COR-L47 (cell line): ENCODE measurements around the gene FUCA1.
"Not testable (repeated sequence)": the region's sequence is repeated elsewhere in the genome, so short reads cannot be mapped to it uniquely, and the experiment has no call there.

ENCODE experiments used
- DNase-seq: peaks from one replicate; lab custom pipeline; 2025; lab: John Stamatoyannopoulos, UW

Gene FUCA1

DNA sequence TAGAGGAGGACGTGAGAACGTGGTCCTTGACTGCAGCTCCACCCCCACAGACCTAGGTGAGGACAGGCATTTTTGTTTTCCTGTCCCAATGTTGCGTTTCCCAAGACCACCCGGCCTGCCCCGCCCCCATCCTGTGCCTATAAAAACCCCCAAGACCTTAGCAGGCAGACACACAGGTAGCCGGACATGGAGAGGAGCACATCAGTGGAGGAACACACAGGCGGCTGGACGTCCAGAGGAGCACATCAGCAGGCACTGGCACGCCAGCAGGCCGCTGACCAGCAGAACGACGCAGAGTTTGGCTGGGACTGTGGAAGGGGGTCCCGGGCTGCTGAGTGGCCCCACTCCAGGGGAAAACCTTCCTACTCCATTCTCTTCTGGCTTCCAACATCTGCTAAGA lies 30.2 kb downstream of the FUCA1 start:
- DNase-seq: no peak

DNA sequence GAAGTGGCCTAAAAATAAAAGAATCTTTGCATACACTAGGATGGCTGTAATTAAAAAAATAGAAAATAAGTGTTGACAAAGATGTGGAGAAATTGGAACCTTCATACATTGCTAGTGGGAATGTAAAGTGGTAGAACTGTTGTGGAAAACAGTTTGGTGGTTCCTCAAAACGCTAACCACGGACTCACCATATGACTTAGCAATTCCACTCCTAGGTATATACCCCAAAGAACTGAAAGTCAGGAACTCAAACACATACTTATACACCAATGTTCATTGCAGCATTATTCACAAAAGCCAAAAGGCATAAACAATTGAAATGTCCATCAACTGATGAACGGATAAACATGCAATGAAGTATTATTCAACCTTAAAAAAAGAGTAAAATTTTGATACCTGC lies 32.1 kb downstream of the FUCA1 start:
- no peak for DNase-seq

DNA sequence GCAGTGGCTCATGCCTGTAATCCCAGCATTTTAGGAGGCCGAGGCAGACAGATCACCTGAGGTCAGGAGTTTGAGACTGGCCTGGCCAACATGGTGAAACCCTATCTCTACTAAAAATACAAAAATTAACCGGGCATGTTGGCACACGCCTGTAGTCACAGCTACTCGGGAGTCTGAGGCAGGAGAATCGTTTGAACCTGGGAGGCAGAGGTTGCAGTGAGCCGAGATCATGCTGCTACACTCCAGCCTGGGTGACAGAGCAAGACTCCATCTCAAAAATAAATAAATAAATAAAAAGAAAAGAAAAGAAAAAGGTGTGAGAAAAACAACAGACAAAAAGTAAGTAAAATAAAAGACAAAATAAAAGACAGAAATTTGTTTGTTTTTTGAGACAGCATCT lies 33.9 kb downstream of the FUCA1 start:
- DNase-seq: not testable (repeated sequence)

DNA sequence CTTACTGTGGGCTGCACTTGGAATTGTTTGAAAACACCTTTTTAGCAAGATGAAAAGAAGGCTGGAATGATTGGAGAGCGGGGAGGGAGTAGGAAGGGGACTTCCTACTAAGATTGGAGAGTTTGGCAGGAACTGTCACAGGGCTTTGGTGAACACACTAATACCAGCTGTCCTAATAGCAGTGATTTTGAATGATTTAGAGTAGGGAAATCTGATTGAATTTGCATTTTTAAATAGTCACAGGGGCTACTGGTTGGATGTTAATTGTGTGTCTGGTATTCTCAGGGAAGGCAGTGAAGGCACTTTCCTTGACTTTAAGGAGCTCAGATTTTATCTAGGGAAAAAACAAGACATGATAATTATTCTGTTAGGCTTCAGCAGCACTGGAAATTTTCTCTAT lies 40.4 kb downstream of the FUCA1 start:
- no peak for DNase-seq

DNA sequence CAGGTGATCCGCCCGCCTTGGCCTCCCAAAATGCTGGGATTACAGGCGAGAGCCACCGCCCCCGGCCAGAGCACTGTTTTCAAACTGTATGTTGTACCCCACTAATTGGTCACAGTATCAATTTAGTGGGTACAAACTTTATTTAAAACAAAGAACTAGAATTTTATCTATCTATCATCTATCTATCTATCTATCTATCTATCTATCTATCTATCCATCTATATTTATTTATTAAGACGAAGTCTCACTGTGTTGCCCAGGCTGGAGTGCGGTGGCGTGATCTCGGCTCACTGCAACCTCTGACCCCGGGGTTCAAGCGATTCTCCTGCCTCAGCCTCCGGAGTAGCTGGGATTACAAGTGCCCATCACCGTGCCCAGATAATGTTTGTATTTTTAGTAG lies 41.5 kb downstream of the FUCA1 start:
- DNase-seq: not testable (repeated sequence)

DNA sequence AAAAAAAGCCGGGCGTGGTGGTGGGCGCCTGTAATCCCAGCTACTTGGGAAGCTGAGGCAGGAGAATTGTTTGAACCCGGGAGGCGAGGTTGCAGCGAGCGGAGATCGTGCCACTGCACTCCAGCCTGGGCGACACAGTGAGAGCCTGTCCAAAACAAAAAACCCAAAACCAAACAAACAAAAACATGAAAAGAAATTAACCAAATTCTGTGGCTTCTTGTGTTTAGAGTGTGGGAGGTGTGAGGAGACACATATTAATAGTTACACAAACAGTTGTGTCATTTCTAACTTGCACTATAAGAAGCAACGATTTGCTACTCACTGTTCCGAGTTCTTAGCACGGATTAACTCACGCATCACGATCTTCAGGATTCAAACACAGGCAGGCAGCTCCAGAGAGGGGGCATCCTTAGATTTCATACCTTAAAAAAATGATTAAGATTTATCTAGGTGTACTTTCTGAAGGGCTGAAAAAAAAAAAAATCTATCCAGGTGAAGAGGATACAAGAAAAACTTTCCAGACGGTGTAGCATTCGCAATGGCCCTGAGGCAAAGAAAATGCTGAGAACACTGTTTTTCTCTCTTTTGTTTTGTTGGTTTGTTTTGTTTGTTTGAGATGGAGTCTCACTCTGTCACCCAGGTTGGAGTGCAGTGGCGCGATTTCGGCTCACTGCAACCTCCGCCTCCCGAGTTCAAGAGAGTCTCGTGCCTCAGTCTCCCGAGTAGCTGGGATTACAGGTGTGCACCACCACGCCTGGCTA lies 42.1 kb downstream of the FUCA1 start:
- DNase-seq: no peak

DNA sequence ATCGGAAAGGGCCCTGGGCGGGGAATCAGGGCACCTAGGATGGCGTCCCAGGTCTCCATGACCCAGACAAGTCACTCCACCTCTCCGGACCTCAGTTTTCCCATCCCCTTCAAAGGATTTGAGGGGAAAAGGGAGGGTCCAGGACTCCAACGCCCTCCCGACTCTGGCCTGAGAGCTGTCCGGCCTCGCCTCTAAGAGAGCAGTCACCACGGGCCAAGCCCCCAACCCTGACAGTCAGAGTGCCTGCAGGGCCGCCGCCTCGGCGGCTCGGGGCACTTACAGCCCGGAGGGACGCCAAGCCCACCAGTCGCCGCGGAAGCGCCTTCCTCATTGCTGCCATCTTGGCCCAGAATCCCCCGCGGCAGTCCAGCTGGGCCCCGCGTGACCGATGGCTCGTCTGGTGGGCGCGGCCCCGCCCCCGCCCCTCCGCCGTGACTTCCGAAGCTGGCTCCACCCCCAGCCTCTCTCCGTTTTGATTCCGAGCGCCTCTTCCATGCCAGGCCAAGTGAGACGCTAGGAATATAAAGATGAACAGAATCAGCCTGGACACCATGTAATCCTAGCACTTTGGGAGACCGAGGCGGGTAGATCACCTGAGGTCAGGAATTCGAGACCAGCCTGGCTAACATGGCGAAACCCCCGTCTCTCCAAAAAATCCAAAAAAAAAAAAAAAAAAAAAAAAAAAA lies 42.9 kb downstream of the FUCA1 start, which contains the start of gene HMGCL:
HMGCL (minus strand) TSS at position 354 of the 686 bp plus-strand sequence; CDS start at position 340, 14 bp downstream.
- DNase-seq: peak; percentile 84

DNA sequence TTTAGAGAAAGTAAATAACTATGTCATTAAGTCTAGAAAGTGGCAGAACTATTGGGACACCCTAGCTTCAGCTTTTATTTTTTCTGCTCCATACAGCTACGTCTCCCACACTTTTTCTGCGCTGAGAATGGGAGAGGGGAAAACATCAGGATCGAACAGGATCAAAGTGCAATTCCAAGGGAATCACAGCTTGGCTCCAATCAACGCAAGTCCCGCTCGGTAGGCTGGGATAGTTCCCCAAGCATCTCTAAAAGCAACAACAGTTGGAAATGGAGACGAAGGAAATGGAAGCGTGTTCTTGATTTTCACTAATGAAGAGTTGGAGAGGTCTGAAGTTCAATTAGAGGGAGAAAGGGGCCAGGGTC lies 43.4 kb downstream of the FUCA1 start:
- no peak for DNase-seq

DNA sequence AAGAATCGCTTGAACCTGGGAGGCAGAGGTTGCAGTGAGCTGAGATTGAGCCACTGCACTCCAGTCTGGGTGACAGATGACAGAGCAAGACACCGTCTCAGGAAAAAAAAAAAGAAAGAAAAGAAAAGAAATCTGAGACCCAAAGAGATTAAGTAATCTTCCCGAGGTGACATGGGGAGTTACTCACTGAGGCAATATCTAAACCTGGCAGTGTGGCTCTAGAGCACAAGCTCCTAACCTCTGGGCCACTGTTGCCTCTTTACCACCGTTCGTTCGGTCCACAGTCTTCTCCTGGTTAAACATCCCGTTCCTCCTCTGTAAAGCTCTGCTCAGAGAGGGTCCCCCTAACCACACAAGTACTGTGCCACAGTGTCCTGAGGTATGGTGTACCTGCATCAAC lies 44.3 kb downstream of the FUCA1 start:
- no peak for DNase-seq

DNA sequence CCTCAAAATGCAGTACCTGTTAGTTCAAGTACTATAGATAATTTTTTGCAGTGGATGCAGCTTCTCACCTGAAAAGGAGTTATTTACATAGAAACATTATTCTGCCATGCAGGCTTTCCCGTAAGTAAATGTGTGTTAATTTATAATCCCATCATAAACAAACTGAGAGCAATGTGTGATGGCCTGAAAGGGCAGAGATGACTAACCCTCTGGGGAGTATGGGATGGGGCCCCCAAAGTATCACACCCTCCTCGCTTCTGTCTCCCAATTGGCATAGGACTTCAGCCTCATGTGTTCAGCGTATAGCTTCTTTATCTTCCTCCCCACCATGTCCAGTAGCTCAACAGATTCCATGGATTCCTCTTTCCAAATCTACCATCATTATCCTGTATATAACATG lies 50.5 kb downstream of the FUCA1 start:
- no peak for DNase-seq

DNA sequence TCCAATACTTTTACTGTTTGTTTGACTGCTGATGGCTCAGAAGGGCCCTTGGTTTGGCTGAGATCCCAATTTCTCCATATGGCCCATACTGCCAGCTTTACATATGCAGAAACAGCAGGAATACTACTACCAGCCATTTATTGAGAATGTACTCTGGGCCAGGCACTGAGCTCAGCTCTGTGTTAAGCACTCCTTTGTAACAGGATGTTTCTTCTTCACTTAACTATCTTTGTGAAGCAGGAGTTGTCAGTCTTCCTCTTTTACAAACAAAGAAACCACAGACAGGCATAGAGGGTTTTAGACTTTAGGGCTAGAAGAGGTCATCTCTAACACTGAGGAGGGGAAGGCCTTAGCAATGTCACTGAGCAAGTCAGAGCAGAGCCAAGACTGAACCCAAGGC lies 51.2 kb downstream of the FUCA1 start:
- DNase-seq: no peak

DNA sequence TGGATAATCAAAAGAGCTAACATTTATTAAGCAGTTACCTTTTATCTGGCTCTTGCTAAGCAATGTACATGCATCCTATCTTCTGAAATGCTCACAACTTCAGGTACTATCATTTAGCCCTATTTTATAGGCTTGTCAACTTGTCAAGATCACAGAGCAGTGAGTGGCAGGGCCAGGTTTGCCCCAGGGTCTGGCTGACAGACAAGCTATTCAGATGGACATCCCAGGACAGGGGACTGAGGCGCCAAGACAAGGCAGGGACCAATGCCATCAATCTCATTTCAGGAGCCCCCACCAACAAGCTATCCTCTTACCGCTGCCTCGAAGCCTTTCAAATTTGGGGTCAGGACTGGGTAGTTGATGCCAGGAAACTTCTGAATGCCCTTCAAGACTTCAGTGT lies 51.7 kb downstream of the FUCA1 start:
- no peak for DNase-seq

DNA sequence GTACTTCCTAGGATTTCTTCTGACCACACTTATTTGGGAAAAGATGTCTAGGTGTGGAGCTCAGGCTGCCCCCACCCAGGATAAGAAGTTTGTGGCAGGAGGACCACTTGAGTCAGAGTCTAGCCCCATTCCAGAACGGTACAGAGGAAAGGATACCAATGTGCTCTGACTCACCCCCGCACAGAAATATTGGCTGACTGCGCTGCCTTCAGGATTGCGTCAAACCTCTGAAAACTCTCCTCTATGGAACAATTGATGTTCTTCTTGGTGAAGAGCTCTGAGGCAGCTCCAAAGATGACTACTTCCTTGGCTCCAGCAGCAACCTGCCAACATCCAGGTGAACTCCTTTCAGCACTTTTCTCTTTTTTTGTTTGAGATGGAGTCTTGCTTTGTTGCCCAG lies 54.1 kb downstream of the FUCA1 start:
- no peak for DNase-seq

DNA sequence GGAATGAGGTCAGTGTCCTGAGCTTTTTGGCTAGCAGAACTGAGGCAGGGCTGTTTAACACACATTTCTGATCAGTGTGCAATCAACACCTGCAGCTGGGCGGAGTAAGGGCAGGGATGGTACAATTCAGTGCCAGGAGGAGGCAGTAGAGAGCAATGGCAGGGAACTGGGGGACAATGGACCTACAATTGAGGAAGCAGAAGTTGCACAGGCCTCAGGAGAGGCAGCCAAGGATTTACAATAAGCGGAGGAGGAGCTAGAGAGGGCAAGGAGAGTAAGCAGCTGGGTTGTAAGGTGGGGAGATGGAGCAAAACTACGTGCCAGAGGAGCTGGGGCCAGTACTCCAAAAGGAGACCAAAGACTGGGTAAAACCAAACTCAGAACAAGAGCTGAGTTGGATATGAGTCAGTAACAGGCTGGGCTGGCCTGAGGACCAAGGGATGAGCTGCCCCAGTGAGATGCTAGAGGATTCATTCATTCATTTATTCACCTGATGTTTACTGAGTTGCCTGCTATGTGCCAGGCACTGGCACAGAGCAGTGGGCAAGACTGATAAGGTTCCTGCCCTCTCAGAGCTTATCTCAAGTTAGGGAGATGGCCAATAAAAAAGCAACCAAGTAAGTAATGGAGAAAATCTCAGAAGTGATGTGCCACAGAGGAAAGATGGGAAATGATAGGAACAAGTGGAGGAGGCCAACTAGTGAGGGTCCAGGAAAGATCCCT lies 57.1 kb downstream of the FUCA1 start:
- DNase-seq: no peak

DNA sequence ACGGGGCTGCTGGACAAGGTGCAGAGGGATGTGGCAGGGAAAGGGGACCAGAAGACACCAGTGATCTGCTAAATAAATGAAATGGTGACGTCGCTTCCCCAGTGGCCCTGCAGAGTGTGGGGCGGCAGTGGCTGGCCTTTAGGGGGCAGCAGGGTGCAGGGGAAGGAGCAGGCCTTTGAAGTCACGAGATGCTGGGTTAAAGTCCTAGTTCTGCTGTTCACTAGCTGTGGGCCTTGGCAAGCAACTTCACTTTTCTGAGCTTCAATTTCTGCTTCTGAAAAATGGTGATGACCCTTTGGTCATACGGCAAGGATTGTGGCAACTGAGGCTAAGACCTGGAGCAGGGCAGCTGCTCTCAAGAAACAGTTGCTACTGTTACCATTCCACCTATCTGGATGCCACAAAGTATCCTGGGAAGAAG lies 58.3 kb downstream of the FUCA1 start:
- DNase-seq: peak; percentile 63

DNA sequence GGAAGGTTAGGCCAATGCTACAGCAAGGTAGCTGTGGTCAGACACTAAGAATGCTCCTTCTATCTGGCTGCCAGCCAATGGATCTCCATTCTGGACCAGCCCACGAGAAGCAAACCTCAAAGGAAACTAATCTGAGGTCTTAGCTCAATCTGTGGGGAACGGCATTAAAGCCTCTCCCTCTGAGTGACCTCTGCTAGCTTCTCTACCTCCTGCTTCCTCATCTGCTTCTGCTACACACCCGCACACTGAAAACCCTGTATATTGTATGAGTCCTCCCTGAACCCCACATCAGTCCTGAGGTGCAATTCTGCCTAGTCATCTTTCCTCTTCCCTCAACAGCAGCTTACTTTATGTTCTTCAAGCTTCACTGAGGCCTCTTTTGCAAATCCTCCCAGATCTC lies 60.6 kb downstream of the FUCA1 start:
- DNase-seq: no peak

DNA sequence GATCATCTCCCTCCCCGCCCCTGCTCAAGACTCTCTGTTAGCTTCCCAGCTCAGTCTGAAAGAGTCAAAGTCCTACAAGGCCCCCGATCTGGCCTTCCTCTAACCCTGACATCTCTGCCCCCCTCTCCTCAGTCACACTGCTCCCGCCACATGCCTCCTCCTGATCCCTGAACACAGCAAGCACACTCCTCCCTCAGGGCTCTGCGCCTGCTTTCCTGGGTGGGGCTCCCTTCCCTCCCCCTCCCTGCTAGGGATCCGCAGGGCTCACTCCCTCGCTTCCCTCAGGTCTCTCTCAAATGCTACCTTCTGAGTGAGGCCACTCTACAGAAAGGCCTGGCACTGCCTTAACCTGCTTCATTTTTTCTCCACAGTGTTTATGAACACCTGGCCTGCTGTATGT lies 61.8 kb downstream of the FUCA1 start:
- no peak for DNase-seq

DNA sequence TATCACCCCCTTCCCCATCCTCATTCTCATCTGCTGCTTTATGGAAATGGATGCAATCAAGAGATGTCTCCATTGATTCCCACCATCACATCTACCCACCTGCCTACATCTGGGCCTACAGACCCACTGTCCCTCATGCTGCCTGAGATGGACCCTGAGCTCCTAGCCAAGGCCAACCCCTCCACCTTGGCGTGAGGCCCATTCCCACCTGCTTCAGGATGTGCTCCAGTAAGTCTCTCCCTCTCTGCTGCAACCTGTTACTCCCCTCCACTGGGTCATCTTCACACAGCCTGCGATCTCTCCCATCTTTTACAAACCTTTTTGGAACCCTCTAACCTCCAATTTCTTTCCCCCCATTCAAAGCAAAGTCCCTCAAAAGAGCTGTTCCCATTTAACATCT lies 63.1 kb downstream of the FUCA1 start:
- no peak for DNase-seq

DNA sequence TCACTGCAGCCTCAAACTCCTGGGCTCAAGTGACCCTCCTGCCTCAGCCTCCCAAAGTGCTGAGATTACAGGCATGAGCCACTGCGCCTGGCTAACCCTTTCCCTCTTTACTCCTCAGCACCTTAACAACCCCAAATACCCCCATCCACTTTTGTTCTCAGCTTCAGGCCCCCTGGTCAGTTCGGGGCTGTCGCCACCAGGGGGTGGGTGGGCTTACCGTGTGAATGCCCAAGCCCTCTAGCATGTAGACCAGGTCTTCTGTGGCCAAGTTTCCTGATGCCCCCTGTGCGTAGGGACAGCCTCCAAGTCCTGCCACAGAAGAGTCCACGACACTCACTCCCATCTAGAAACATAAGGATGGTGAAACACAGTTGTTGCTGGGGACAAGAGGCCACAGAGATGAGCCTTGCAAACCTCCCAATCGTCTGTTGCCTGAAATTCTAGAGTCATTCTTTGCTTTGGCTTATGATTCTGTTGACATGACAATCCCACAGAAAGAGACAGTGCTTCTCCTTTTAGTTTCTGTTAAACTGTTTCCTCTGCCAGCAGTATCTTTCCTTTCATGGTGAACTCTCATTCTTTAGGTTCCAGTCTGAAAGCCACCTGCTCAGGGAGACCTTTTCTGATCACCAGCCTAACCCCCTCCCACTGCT lies 63.8 kb downstream of the FUCA1 start:
- no peak for DNase-seq

DNA sequence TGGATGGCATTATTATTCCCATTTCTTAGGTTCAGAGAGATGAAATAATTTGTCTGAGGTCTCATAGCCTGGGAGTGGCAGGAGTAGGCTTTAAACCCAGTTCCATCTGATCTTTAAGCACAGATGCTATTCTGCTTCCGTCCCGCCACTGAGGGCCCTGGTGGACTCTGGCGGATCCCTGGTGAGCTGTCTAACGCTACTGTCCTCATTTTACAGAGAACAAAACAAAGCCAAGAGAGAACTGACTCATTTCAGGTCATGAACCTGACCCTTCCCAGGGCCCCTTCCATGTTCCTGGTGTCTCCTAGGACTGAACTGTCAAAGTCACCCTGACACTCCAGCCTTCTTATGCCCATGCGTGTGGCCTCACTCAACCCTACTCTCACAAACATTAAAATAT lies 64.4 kb downstream of the FUCA1 start:
- no peak for DNase-seq

DNA sequence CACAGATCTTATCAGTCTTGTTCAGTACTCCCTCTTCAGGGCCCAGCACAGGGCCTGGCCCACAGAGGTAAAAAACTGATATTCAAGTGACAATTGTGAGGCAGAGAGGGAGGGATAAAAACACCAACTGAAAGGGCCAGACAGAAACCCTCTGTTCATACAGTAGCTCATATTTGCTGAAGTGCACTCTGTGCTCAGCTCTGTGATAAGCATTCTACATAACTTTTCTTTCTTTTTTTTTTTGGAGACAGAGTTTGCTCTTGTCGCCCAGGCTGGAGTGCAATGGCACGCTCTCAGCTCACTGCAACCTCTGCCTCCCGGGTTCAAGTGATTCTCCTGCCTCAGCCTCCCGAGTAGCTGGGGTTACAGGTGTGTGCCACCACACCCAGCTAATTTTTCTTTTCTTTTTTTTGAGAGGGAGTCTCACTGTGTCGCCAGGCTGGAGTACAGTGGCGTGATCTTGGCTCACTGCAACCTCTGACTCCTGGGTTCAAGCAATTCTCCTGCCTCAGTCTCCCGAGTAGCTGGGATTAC lies 65.2 kb downstream of the FUCA1 start:
- not testable (repeated sequence) for DNase-seq

DNA sequence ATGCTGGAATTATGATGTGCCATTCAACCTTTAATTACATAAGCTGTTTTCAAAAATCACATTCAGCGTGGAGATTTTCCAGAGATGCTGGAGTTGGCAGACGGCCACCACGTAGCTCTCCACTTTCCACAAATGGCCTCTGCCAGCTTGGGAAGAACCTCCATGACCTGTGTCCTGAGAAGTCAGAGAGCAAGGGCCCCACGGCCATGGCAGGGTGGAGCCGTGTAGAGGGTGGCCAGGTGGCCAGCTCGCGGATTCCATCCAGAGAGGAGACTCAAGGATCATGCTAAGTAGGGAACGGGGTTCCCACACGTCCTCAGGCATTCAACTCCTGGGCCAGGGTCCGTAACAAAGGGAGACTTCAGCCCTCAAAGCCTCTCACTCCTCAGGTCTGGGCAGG lies 66.2 kb downstream of the FUCA1 start:
- no peak for DNase-seq
